HK-2 (cell line): Measurements from ENCODE around the gene RAD51B.
A peak's percentile ranks its signal among the peaks of the same experiment; 100 is the strongest.
"Not testable (repeated sequence)": the region's sequence is repeated elsewhere in the genome, so short reads cannot be mapped to it uniquely, and the experiment has no call there.

ENCODE experiments used
- DNase-seq: peaks from one replicate; pipeline ENCODE4 v3.0.0-alpha.2; 2018; ENCODE audit not compliant: unreplicated experiment

Gene RAD51B

GRCh38 chr14:68748260-68748659 lies 928.7 kb downstream of the RAD51B start:
- DNase-seq = no peak

DNA sequence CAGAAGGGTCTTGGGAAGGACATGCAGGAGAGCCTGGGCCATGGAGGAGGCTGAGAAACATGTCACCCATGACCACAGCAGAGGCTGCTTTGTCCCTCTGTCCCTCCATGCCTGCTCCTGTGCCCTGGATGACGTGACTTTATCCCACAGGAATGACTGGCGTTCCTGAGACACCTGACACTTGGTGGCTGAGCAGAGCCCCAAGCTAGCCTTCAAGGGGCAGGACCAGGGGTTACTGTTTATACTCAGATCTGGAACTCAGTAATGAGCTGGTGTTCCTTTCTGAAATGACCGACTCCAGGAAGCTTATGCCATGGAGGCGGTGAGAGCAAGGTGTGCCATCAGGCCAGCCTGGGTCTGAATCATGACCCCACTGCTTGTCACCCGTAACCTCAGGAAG lies 929.1 kb downstream of the RAD51B start:
- no peak for DNase-seq

GRCh38 chr14:68749487-68750475 lies 930.2 kb downstream of the RAD51B start:
- no peak for DNase-seq

DNA sequence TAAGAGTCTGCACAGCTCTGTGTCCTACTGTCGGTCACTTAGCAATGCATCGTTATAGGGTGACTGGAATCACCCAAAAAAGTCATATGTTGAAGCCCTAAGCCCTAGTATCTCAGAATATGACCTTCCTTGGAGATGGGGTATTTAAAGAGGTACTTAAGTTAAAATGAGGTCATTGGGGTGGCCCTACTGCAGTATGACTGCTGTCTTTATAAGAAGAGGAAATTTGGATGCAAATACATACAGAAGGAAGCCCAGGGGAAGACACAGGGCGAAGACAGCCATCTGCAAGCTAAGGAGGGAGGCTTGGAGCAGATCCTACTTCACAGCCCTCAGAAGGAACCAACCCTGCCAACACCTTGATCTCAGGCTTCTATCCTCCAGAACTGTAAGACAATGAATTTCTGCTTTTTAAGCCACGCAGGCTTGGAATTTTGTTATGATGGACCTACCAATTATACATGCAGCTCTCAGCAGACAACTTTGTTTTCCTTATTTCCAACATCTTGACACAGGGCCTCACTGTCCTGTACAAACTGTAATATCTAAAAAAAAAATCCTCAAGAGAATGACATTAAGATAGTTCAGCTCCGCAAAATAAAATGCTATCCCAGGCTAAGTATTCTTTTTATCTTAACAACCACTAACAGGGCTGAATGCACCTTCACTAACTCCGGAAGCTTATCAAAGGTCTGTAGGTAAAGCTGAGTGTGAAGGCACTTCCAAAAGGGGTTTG lies 932.9 kb downstream of the RAD51B start:
- DNase-seq = no peak

GRCh38 chr14:68753690-68754089 lies 934.1 kb downstream of the RAD51B start:
- DNase-seq = no peak

DNA sequence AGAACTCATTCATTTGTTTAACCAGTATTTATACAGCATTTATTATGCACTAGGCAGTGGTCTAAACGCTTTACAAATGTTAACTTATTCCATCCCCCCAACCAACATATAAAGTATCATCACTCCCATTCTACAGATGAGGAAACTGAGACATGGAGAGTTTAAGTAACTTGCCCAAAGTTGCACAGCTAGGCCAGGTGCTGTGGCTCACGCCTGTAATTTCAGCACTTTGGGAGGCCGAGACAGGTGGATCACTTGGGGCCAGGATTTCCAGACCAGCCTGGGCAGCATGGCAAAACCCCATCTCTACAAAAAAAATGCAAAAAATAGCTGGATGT lies 935.4 kb downstream of the RAD51B start:
- DNase-seq = no peak

- no peak for DNase-seq
Measured at GRCh38 chr14:68756000-68756481, 936.5 kb downstream of the RAD51B start.

- DNase-seq = no peak
Measured at GRCh38 chr14:68756734-68757133, 937.2 kb downstream of the RAD51B start.

- DNase-seq = peak; percentile 23
Measured at GRCh38 chr14:68757618-68758081, 938.1 kb downstream of the RAD51B start.

GRCh38 chr14:68758301-68758700 lies 938.7 kb downstream of the RAD51B start:
- DNase-seq = no peak

DNA sequence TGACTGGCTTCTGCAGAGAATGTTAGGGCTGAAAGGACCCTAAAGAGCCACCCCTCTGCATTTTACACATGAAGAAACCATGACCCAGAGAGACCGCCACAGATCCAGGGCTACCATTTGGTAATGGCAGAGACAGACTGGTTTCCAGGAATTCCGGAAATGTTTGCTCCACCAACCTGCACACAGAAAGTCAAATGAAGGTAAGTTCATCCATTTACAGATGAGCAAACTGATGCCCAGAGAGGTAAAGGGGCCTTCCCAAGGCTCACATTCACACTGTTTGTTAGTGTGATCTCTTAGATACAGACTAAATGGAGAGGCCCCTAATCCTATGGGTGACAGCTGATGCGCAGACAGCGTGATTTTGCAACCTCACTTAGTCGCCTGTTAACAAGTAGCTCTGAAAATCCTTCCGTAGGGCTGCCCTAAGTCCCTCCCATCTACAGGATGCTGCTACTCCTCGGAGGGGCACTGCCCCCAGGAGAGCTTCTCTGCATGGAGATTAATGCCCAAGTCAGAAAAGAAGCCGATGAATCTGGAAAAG lies 939.5 kb downstream of the RAD51B start:
- DNase-seq = no peak

GRCh38 chr14:68759937-68760336 lies 940.4 kb downstream of the RAD51B start:
- DNase-seq = no peak

- DNase-seq = no peak
Measured at GRCh38 chr14:68760761-68761160, 941.2 kb downstream of the RAD51B start.

- DNase-seq = no peak
Measured at GRCh38 chr14:68761391-68761790, 941.8 kb downstream of the RAD51B start.

DNA sequence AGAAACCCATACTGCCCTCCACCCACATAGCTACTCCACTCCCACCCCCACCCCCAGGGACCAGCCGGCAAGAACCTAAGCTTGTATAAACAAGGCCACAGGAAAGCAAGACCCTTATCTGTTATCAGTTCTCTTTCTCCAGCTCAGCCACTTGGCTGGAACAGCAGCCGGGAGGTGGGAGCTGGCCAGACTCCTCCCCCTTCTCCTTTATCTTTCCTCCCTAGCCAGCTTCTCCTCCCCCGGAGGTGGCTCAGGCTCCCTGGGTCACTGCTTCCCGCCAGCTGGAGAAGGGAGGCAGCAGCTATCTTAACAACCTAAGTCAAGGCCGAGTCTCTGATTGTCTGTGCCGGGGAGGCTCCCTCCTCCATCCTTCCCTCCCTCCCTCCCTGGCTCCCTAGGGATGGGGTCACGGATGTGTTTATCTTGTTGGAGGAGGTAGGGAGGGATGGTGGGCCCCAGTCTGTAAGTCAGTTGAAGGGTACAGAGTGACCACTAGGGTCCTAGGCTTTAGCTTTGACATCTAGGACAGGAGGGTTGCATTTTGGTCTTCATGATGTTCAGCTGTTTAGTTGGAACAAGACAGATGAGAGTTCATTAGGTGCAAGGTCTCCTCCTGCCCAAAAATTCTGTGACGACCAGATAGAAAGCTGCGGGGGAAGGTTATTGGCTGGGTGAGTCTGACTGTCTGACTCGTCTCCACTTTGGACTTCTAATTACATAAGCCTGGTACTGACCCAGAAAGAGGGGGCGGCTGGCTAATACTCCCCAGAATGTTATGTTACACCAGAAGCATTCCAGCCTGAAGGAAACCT lies 943.6 kb downstream of the RAD51B start:
- DNase-seq = no peak

DNA sequence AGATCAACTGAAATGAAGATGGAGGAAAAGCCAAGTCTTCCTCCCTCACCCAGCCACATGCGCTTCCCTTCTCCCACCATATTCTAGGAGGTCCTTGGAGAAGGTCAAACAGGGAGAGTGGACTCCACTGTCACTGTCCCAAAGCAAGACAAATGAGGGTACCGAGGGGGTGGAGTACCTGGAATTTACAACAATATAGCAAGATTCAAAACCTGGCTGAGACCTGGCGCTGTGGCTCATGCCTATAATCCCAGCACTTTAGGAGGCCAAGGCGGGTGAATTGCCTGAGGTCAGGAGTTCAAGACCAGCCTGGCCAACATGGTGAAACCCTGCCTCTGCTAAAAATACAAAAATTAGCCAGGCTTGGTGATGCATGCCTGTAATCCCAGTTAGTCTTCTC lies 944.3 kb downstream of the RAD51B start:
- not testable (repeated sequence) for DNase-seq

- no peak for DNase-seq
Measured at GRCh38 chr14:68766299-68767247, 947.0 kb downstream of the RAD51B start.

DNA sequence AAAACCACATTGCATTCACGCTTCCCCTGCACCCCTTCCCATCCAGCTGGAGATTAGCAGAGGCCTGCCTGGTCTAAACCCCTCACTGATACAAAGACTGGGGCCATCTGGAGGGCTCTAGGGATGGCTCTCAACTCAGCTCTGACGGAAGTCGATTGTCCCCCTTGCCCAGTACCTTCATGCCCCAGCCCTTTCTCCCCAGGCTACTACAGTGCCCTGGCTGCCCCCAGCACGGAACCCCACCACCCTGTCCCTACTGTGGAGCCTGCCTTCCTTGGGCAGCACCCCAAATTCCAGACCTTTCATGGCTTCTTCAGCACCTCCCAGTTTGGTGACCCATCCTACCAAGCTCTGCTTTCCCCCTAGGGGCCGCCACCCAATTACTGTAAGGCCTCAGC lies 947.7 kb downstream of the RAD51B start:
- no peak for DNase-seq

DNA sequence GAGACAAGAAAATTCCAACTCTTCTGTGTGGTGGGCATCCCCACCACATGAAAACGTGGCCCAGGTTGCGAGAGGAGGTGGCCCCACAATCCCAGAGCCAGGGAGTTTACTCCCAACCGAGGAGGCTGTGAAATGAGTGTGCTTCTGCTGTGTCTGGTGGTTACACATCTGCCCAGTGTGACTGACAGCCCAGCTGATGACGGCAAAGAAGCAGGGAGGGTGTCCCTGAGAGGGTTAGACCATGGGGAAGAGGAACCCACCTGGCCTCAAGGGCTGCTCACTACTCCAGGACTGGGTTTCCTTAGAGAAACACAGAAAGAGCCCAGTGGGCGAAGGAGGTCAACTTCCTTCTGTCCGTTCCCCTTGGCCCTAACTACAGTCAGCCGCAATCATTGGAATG lies 948.7 kb downstream of the RAD51B start:
- DNase-seq = no peak

DNA sequence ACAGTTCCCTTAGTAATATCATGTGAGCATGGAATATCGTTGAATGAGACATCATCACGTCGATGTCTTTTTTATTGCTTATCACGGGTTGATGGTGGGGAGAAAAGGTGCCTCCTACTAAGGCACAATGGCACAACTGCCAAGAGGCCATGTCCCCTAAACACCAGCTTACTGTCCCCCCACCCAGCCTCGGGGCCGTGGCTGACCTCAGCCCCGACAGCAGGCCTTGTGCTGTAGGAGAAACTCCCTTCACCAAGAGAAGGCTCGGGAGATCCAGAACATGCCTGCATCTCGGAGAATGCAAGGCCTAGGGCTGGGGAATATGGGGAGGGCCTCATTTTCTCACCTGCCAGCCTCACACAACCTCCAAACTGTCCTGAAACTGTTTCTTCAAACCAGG lies 950.5 kb downstream of the RAD51B start:
- DNase-seq = no peak
